Mucosa of rectum (tissue), 2 donors: ENCODE data around the gene TSNAX.
"Not testable (repeated sequence)": the region's sequence is repeated elsewhere in the genome, so short reads cannot be mapped to it uniquely, and the experiment has no call there.

Experiments
- H3K27ac ChIP-seq, 2 donors: one replicate each; pipeline ENCODE4 v1.7.0; 2013; ENCODE audit warnings: inconsistent platforms in 2 of 2, low read depth in 2 of 2, low read length in 2 of 2
- H3K27me3 ChIP-seq, 2 donors: one replicate each; pipeline ENCODE4 v1.7.0; 2013; ENCODE audit warnings: low read length in 2 of 2; ENCODE audit not compliant: control insufficient read depth in 2 of 2, insufficient read depth in 2 of 2
- H3K36me3 ChIP-seq, 2 donors: one replicate each; pipeline ENCODE4 v1.7.0; 2013; ENCODE audit warnings: low read length in 2 of 2; ENCODE audit not compliant: control insufficient read depth in 2 of 2, insufficient read depth in 2 of 2
- H3K4me1 ChIP-seq, 2 donors: one replicate each; pipeline ENCODE4 v1.7.0; 2013; ENCODE audit warnings: low read length in 2 of 2, mild to moderate bottlenecking in 1 of 2; ENCODE audit not compliant: control insufficient read depth in 2 of 2, insufficient read depth in 2 of 2
- H3K4me3 ChIP-seq, 2 donors: one replicate each; pipeline ENCODE4 v1.7.0; 2013; ENCODE audit warnings: low read length in 2 of 2
- H3K9ac ChIP-seq, 2 donors: one replicate each; pipeline ENCODE4 v1.7.0; 2013; ENCODE audit warnings: low read length in 2 of 2, low read depth in 1 of 2, mild to moderate bottlenecking in 1 of 2
- H3K9me3 ChIP-seq, 2 donors: one replicate each; pipeline ENCODE4 v1.7.0; 2013; ENCODE audit warnings: low read length in 2 of 2; ENCODE audit not compliant: control insufficient read depth in 2 of 2
- donor health status: healthy.
- donor health status: Normal muscosa, but diverticular disease.

TSNAX gene

DNA sequence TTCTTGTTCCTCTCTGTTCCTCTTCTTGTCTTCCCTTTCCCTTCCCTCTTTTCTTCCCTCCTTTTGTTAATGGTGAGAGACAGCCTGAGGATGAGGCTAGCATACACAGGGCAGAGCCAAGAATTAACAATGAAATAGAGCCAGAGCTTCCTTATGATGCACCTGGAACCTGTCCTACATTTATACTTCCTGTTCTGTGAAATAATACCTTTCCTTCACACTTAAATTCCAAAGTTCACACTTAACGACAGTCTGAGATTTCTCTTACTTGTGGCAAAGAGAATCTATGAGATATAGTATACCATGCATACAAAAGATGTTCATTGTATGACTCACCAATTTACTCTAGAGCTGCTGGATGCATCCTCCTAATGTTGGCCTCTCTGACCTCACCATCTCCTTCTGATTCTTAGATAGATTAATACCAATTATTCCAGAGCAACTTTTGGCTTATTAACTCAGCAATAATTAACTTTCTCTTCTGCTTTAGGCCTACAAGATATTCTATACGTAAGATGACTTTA lies 30.8 kb upstream of the TSNAX start:
- Histone ChIP-seq H3K4me1 (peaks cover 0 to 3% of the 10 kb centered on the region in 2 donors), H3K9me3 (peaks cover 5 to 7% of the 10 kb centered on the region in 2 donors), H3K27ac (peak overlapping the region; percentile 25 to 42), H3K4me3 (no peak overlapping the region), H3K36me3 (no peaks in the 10 kb centered on the region), H3K9ac (no peak overlapping the region), H3K27me3 (no peaks in the 10 kb centered on the region)

DNA sequence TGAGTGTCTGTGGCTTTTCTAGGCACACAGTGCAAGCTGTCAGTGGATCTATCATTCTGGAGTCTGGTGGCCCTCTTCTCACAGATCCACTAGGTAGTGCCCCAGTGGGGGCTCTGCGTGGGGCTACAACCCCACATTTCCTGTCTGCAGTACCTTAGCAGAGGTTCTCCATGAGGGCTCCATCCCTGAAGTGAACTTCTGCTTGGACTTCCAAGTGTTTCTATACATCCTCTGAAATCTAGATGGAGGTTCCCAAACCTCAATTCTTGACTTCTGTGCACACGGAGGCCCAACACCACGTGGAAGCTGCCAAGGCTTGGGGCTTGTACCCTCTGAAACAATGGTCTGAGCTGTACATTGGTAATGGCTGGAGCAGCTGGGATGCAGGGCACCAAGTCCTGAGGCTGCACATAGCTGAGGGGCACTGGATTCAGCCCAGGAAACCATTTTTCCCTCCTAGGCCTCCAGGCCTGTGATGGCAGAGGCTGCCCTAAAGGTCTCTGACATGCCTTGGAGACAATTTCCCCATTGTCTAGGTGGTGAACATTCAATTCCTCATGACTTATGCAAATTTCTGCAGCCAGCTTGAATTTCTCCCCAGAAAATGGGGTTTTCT lies 29.2 kb upstream of the TSNAX start:
- Histone ChIP-seq H3K9ac (no peak overlapping the region), H3K9me3 (peaks cover 5 to 7% of the 10 kb centered on the region in 2 donors), H3K27me3 (no peaks in the 10 kb centered on the region)

DNA sequence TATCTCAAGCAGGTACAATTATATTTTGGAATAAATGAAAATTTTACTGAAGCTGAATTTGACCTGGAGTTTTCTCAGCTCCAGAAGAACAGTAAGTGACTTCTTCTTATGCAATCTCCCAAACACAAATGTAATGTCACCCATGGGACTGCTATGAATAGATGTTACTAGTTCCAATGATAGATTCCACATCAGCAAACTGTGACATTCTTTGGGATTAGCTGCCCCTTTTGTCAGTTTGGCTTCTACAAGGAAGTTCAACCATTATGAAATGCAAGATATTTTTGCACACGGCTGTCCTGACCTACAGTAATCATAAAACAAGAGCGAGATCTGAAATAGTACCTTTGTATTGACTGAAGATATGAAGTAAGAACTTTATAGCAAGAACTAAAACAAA lies 27.8 kb upstream of the TSNAX start:
- Histone ChIP-seq H3K27ac (no peak overlapping the region), H3K9me3 (peaks cover 5 to 7% of the 10 kb centered on the region in 2 donors), H3K4me1 (peaks cover 0 to 3% of the 10 kb centered on the region in 2 donors), H3K4me3 (no peak overlapping the region), H3K27me3 (no peaks in the 10 kb centered on the region), H3K9ac (no peak overlapping the region), H3K36me3 (no peaks in the 10 kb centered on the region)

More for the DNA sequence above, 29.2 kb upstream of the TSNAX start:
- no peak overlapping the region for H3K4me3 ChIP-seq
- peaks cover 0 to 3% of the 10 kb centered on the region in 2 donors for H3K4me1 ChIP-seq
- no peak overlapping the region for H3K27ac ChIP-seq
- no peaks in the 10 kb centered on the region for H3K36me3 ChIP-seq

DNA sequence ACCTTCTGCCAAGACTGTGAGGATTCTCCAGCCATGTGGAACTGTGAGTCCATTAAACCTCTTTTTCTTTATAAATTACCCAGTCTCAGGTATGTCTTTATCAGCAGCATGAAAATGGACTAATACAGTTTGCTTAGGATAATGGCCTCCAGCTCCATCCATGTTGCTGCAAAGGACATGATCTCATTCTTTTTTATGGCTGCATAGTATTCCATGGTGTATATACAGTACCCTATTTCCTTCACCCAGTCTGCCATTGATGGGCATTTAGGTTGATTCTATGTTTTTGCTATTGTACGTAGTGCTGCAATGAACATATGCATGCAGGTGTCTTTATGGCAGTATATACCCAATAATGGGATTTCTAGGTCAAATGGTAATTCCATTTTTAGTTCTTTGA lies 25.3 kb upstream of the TSNAX start:
- not testable (repeated sequence) for H3K9me3 ChIP-seq, H3K36me3 ChIP-seq, H3K27me3 ChIP-seq, H3K9ac ChIP-seq, H3K27ac ChIP-seq, H3K4me3 ChIP-seq, H3K4me1 ChIP-seq

DNA sequence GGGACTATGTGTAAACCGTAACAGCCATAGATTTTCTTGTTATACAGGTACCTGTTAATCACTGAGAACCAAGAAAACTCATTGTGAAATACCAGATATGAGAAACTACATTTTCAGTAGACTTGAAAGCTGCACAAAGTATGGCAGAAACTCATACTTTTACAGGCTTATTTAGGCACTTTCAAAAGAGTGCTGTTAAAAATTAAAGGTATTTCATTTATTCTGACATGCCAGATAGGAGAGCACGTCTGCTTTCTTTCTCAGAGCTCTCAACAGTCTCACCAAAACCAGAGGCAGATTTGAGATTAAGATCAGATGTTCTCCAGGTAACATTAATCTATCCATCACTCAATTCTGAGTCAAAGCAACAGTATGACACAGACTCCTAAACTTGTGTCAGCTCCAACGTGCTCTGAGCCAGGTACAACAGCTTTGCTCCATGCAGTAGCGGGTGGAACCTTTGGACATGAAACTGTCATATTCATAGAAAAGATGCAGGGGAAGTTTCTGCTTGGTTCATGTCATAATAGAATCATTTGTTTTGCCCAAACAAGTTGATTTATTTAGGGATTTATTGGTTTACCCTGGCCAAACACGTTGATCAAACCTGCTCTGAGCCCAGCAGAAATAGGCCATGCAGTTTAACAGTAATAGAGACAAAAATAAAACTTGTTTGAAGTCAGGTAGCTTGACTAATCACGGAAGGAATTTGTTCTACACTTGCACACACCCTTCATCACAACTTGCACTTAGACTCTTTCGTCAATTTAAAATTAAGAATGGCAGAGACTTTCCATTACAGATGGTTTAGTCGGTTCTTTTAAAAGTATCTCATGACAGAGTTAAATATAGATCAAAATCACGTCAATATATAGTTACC lies 20.8 kb upstream of the TSNAX start:
- no peak overlapping the region for H3K27ac ChIP-seq

DNA sequence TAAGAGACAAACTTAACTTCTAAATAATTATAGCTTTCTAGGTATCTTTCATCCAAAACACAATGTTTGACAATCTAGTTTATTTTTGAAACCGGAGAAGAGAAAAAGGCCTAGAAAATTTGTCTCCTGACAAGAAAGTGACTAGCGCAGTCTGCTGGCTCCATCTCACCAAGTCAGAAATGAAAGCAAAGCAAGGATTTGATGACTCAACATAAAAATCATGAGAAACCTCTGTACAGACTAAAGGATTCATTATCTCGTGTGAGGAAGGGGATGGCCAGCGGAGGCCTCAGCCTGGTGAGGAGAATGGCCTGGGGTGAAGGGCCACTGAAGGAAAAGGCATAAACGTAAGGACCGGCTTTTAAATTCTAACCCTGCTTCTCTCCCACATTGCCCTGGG lies 20.0 kb upstream of the TSNAX start:
- Histone ChIP-seq H3K27me3 (no peaks in the 10 kb centered on the region), H3K4me1 (no peaks in the 10 kb centered on the region), H3K4me3 (no peak overlapping the region), H3K9me3 (no peaks in the 10 kb centered on the region), H3K36me3 (no peaks in the 10 kb centered on the region), H3K9ac (no peak overlapping the region), H3K27ac (no peak overlapping the region)

More for the DNA sequence above, 20.8 kb upstream of the TSNAX start:
- Histone ChIP-seq H3K27me3 (no peaks in the 10 kb centered on the region), H3K9ac (no peak overlapping the region), H3K36me3 (no peaks in the 10 kb centered on the region), H3K4me1 (no peaks in the 10 kb centered on the region), H3K9me3 (no peaks in the 10 kb centered on the region), H3K4me3 (no peak overlapping the region)

DNA sequence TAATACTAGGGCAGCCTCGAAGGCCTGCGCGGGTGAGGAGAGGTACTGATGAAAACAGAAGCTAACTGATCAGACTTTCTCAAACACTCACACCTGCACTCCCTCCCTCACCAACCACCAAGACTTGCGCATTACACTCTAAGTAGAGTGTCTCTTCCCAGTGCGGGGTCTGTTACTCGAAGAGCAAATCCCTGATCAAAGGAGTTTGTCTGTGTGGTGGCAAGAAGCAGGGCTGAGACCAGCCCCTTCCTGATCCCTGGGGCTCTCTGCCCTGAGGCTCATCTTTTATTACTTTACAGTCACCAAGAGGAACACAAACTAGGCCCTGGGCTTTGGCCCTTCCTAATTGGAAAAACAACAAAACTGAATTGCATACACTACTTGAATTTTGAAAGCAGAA lies 19.5 kb upstream of the TSNAX start:
- no peak overlapping the region for H3K9ac ChIP-seq
- no peaks in the 10 kb centered on the region for H3K9me3 ChIP-seq
- H3K27ac ChIP-seq = no peak overlapping the region
- H3K4me3 ChIP-seq = no peak overlapping the region
- H3K4me1 ChIP-seq = no peaks in the 10 kb centered on the region
- no peaks in the 10 kb centered on the region for H3K36me3 ChIP-seq
- no peaks in the 10 kb centered on the region for H3K27me3 ChIP-seq

DNA sequence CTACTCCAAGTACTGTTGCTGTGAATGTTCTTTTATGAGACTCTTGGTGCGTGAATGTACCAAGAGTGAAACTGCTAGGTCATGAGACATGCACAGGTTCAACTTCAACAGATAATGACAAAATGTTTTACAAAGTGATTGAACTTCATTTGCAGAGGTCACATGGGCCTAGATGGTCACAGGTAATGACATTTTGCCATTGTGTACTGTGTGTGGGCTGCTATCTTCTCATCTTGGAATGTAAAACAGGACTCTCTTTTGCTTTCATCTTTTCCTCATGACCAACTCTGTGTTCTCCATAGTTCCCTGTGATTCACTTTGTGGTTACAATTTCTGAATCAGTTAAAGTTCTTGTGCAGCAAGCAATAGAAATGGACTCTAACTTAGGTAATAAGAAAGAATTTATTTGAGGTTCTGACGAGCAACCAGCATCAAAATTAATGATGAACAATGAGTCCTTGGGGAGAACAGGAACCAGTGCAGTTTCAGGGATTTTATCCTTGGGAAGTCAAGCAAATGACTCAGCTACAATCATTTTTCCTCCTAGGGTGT lies 16.2 kb upstream of the TSNAX start:
- Histone ChIP-seq H3K9me3 (no peaks in the 10 kb centered on the region), H3K27ac (no peak overlapping the region), H3K27me3 (no peaks in the 10 kb centered on the region), H3K4me1 (no peaks in the 10 kb centered on the region), H3K36me3 (no peaks in the 10 kb centered on the region), H3K9ac (no peak overlapping the region), H3K4me3 (no peak overlapping the region)

DNA sequence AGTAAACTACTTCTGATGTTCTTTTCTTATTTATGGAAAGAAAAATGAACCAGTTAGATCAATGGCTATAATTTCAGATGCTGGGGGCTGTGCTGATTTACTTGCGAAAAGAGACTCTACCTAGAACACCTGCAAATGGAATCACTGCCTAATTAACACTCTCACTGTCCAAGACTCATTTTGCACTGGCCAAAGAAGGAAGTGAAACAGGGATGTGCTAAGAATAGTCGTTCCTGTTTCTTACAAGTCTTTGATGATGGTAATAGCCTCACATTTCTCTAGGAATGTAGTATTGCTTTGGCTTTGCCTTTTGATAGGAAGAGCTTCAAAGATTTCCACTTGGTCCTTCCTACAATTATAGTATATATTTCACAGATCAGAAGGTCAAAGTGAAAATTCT lies 12.7 kb upstream of the TSNAX start:
- H3K36me3 ChIP-seq = no peaks in the 10 kb centered on the region
- no peaks in the 10 kb centered on the region for H3K4me1 ChIP-seq
- no peak overlapping the region for H3K9ac ChIP-seq
- no peak overlapping the region for H3K4me3 ChIP-seq
- no peaks in the 10 kb centered on the region for H3K27me3 ChIP-seq
- H3K9me3 ChIP-seq = no peaks in the 10 kb centered on the region
- no peak overlapping the region for H3K27ac ChIP-seq

DNA sequence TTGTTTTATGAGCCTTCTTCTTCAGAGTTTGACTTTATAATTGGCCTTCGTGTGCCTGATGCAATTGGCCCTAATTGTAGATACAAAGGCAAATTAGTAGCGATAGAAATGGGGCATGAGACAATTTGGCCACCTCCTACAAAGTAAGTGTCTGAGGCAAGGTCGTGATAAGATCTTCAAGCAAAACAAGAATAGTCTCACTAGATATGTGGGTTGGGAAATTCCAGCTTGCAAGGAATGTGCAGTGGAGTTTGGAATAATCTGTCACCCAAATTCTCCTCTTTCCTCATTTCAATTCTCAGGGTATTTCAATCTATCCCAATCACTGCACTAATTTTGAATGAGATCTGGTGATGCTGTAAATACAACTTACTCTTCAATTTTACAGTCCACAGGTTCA lies 11.4 kb upstream of the TSNAX start:
- no peak overlapping the region for H3K9ac ChIP-seq
- no peaks in the 10 kb centered on the region for H3K27me3 ChIP-seq
- H3K36me3 ChIP-seq = no peaks in the 10 kb centered on the region
- no peaks in the 10 kb centered on the region for H3K9me3 ChIP-seq
- H3K4me3 ChIP-seq = no peak overlapping the region
- no peaks in the 10 kb centered on the region for H3K4me1 ChIP-seq
- no peak overlapping the region for H3K27ac ChIP-seq
